Mesangial cell (primary cell): ENCODE results near the gene BAAT. TPM values are rescaled to one million over a fixed set of nuclear protein-coding genes. Genes with fewer than 3 reads are reported as not detected.

Experiments
- total RNA-seq: library from RNA; depleted of rRNA; stranded (reverse); fragments of >200 nt; gene quantifications from 2 replicates; pipeline ENCODE4 v1.2.3, GENCODE V29; 2015

Gene BAAT
- total RNA-seq = 0.13 and 0.16 TPM in 2 replicates

GRCh38 chr9:101384873-101385536, at the start of gene BAAT:
Gene BAAT, minus strand, starts transcription at chr9:101385006. Its CDS starts 13,602 bp downstream, at chr9:101371404.

GRCh38 chr9:101398068-101398929, 13.5 kb upstream of the BAAT start, which contains the start of the genes MRPL50 and ZNF189:
Gene MRPL50, minus strand, starts transcription at chr9:101398618. Its CDS starts 26 bp downstream, at chr9:101398592.
Gene ZNF189, plus strand, starts transcription at chr9:101398851. Its CDS starts 306 bp downstream, at chr9:101399157.

Other genes starting within 250 kb of the BAAT start
- gene MRPL50, start 13.6 kb upstream of the BAAT start, total RNA-seq = 7.4 and 8.6 TPM in 2 replicates
- gene ZNF189, start 13.8 kb upstream of the BAAT start, total RNA-seq = 4.4 and 8.2 TPM in 2 replicates
- not detected in 2 replicates for gene ALDOB, start 50.8 kb upstream of the BAAT start, total RNA-seq
- 10.3 and 10.9 TPM in 2 replicates for gene RNF20, start 148.8 kb upstream of the BAAT start, total RNA-seq
- gene PPP3R2, start 210.0 kb upstream of the BAAT start, total RNA-seq = not detected in 2 replicates